HG03175 (cell line): ENCODE results near the gene RGL4.
"Not testable (repeated sequence)": the region's sequence is repeated elsewhere in the genome, so short reads cannot be mapped to it uniquely, and the experiment has no call there.

Experiments
- ATAC-seq: cut with Tn5 transposase; IDR thresholded peaks from one replicate; pipeline ENCODE4 v1.9.1; 2021; ENCODE audit warnings: mild to moderate bottlenecking, moderate library complexity; ENCODE audit not compliant: unreplicated experiment

RGL4 gene

DNA sequence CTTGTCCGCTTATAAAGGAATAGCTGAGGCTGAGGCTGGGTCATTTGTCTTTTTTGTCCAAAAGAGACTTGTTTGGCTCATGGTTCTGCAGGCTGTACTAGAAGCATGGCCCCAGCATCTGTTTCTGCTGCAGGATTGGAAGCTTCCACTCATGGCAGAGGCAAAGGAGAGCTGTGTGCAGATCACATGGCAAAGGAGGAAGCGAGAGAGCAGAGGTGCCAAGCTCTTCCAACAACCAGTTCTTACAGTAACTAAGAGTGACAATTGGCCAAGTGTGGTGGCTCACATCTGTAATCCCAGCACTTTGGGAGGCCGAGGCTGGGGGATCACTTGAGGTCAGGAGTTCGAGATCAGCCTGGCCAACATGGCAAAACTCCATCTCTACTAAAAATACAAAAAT, 37.3 kb downstream of the RGL4 start:
- not testable (repeated sequence) for ATAC-seq

GRCh38 chr22:23737696-23738095, 46.9 kb downstream of the RGL4 start:
- ATAC-seq, result no peak

GRCh38 chr22:23742505-23743264, 51.9 kb downstream of the RGL4 start:
- ATAC-seq, result no peak

DNA sequence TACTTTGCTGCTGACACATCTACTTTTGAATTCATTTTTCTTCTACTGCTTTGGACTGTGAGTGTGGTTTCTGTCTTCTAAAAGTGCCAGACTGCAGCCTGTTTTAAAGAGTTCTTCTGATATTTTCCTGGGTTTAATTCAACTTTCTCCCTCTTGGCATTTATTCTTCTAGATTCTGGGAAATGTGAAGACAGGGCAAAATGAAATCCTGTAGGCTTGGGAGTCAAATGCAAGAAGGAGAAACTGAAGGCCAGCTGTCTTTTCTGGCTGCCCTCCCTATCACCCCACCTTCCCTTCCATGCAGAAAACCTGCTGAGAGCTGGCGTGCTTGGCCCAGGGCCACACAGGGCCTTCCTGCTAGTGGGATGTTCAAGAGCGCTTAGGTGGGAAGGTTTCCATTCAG, 52.5 kb downstream of the RGL4 start:
- ATAC-seq, result no peak

DNA sequence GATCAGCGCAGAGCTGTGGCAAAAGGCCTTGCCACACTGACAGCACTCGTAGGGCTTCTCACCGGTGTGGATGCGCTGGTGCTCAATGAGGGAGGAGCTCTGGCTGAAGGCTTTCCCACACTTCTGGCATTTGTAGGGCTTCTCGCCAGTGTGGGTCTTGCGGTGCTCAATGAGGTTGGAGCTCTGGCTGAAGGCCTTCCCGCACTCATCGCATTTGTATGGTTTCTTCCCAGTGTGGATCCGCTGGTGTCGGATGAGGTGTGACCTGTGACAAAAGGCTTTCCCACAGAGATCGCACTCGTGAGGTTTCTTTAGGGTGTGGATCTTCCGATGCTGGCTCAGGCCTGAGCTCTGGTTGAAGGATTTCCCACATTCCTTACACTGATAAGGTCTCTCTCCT, 53.2 kb downstream of the RGL4 start:
- ATAC-seq, result no peak

GRCh38 chr22:23744485-23744884, 53.7 kb downstream of the RGL4 start:
- ATAC-seq, result no peak

- ATAC-seq, result no peak
Observed at GRCh38 chr22:23745791-23746190, 55.0 kb downstream of the RGL4 start.
